Activated T-cell treated with anti-CD3 and anti-CD28 coated beads, Interleukin-2, amount 50 U/mL, for 4 hours (primary cell): ENCODE results near the gene USP30. TPM values are rescaled to one million over a fixed set of nuclear protein-coding genes. Genes with fewer than 3 reads are reported as not detected.

Experiments
- ATAC-seq, 2 donors: fragments of 200-7000 bp; cut with Tn5 transposase; one replicate each; pipeline ENCODE4 v1.10.0; 2021
- DNase-seq: peaks from one replicate; pipeline ENCODE4 v3.0.0-alpha.2; 2020
- H3K27me3 Mint-ChIP-seq: one replicate; pipeline ENCODE4 v1.8.0; 2021; ENCODE audit warnings: low read depth, mixed read lengths
- H3K36me3 Mint-ChIP-seq: one replicate; pipeline ENCODE4 v1.8.0; 2022; ENCODE audit warnings: mixed read lengths; ENCODE audit not compliant: insufficient read depth
- H3K4me1 Mint-ChIP-seq: one replicate; pipeline ENCODE4 v1.8.0; 2021; ENCODE audit warnings: low read depth, mixed read lengths
- H3K4me3 Mint-ChIP-seq: one replicate; pipeline ENCODE4 v1.8.0; 2021; ENCODE audit warnings: mild to moderate bottlenecking, moderate library complexity, mixed read lengths
- H3K9me3 Mint-ChIP-seq: one replicate; pipeline ENCODE4 v1.8.0; 2021; ENCODE audit warnings: mixed read lengths
- total RNA-seq, 3 donors: library from RNA; stranded (reverse); gene quantifications; one replicate each; pipeline ENCODE4 v1.2.1, GENCODE V29; 2021

Gene USP30
- total RNA-seq, 3 donors from 2014 or later = 5.6 to 11.5 (median 8.6) TPM

GRCh38 chr12:109137055-109137454 is 84.7 kb downstream of the USP30 start:
- Mint-ChIP-seq H3K9me3 (peaks cover 7% of the 10 kb centered on the region), H3K4me1 (no peaks in the 10 kb centered on the region), H3K36me3 (peaks cover 2% of the 10 kb centered on the region), H3K27me3 (no peaks in the 10 kb centered on the region), H3K4me3 (no peak overlapping the region)
- ATAC-seq (no peak), DNase-seq (no peak)

Other genes with a start within 250 kb of the USP30 start
- 10 to 100 TPM; 17.0 to 20.7 (median 18.2) TPM for gene SSH1, start 195.0 kb upstream of the USP30 start, total RNA-seq
- gene DAO, start 172.5 kb upstream of the USP30 start, total RNA-seq = not detected
- not detected for gene SVOP, start 31.5 kb upstream of the USP30 start, total RNA-seq
- gene ALKBH2, start 40.9 kb downstream of the USP30 start, total RNA-seq = 10 to 100 TPM; 59.8 to 73.2 (median 71.4) TPM
- gene UNG, start 45.0 kb downstream of the USP30 start, total RNA-seq = 100 to 1,000 TPM in 2 of 3 donors, 10 to 100 TPM in 1; 91.9 to 134 (median 117) TPM
- 1 to 10 TPM; 1.6 to 4.5 (median 3.8) TPM for gene ACACB, start 64.0 kb downstream of the USP30 start, total RNA-seq